Sigmoid colon (tissue), 7 donors: ENCODE results near the gene AK8. TPM values are rescaled to one million over a fixed set of nuclear protein-coding genes. Genes with fewer than 3 reads are reported as not detected.

Experiments
- DNase-seq: peaks from one replicate; pipeline ENCODE4 v3.0.0-alpha.2; 2019
- H3K27ac ChIP-seq, 4 donors: fragments of 200-600 bp; sonication (generic); one replicate each; pipeline ENCODE4 v1.5.1; 2016 to 2019; ENCODE audit warnings: mild to moderate bottlenecking in 1 of 4
- H3K27me3 ChIP-seq, 3 donors: fragments of 200-600 bp; sonication (generic); one replicate each; pipeline ENCODE4 v1.5.1; 2019; ENCODE audit warnings: mild to moderate bottlenecking in 1 of 3
- H3K36me3 ChIP-seq, 4 donors: fragments of 200-600 bp; sonication (generic); one replicate each; pipeline ENCODE4 v1.5.1; 2016 to 2019
- H3K4me1 ChIP-seq, 4 donors: fragments of 200-600 bp; sonication (generic); one replicate each; pipeline ENCODE4 v1.5.1; 2017 to 2019
- H3K4me3 ChIP-seq, 4 donors: fragments of 200-600 bp; sonication (generic); one replicate each; pipeline ENCODE4 v1.5.1; 2017 to 2019; ENCODE audit warnings: mild to moderate bottlenecking in 2 of 4, moderate library complexity in 1 of 4
- H3K9me3 ChIP-seq, 4 donors: fragments of 200-600 bp in 3 of 4; sonication (generic) in 3 of 4; one replicate each; pipeline versions ENCODE4 v1.5.1 to v1.6.1; 2013 to 2019
- EP300 ChIP-seq, 4 donors: sonication (generic); formaldehyde crosslinking; IDR thresholded peaks; one replicate each; pipeline ENCODE4 v1.6.1; 2017; ENCODE audit warnings: antibody characterized with exemption in 4 of 4
- POLR2A ChIP-seq, 2 donors: fragments of 450-650 bp; IDR thresholded peaks; one replicate each; pipeline ENCODE4 v1.6.1; 2016; ENCODE audit warnings: antibody characterized with exemption in 2 of 2, mild to moderate bottlenecking in 2 of 2, moderate library complexity in 2 of 2
- POLR2AphosphoS5 ChIP-seq, 4 donors: sonication (generic); formaldehyde crosslinking; IDR thresholded peaks; one replicate each; pipeline ENCODE4 v1.6.1; 2017; ENCODE audit warnings: antibody characterized with exemption in 4 of 4
- WGBS, 2 donors: extraction: QIAGEN DNeasy Blood & Tissue Kit; methylation state at CpG; one replicate each; pipeline ENCODE4 v1.1.7; 2013; 5-methylcytosine and 5-hydroxymethylcytosine counted together
- intact Hi-C: fragments of 100-400 bp; cut with DNase I; formaldehyde crosslinking; loops from one replicate; pipeline ENCODE4 v1.15.1; 2023
- polyA plus RNA-seq, 3 donors: library from polyadenylated mRNA; stranded (reverse); fragments of 200-250 nt; gene quantifications; one replicate each; pipeline ENCODE4 v1.2.3, GENCODE V29; 2013
- total RNA-seq, 4 donors: library from RNA; depleted of rRNA; stranded (reverse); fragments of >200 nt; gene quantifications; one replicate each; pipeline ENCODE4 v1.1.0, GENCODE V29; 2016
- TF ChIP-seq, protein P1 (sequence below), 4 experiments: fragments of 450-650 bp in 3 of 4; fragments of 200-600 bp in 1 of 4; IDR thresholded peaks; one replicate each; pipeline ENCODE4 v1.5.1; 2016 to 2019; ENCODE audit warnings: antibody characterized with exemption in 4 of 4, mild to moderate bottlenecking in 3 of 4, moderate library complexity in 2 of 4
- donor health status: healthy with polysubstance abuse.
- donor health status: Bipolar disorder and iron deficiency.
- donor health status: healthy.

Gene AK8
- total and polyA plus RNA-seq, 7 donors = 0.25 to 1.2 (median 0.59) TPM; not detected in 3

DNA sequence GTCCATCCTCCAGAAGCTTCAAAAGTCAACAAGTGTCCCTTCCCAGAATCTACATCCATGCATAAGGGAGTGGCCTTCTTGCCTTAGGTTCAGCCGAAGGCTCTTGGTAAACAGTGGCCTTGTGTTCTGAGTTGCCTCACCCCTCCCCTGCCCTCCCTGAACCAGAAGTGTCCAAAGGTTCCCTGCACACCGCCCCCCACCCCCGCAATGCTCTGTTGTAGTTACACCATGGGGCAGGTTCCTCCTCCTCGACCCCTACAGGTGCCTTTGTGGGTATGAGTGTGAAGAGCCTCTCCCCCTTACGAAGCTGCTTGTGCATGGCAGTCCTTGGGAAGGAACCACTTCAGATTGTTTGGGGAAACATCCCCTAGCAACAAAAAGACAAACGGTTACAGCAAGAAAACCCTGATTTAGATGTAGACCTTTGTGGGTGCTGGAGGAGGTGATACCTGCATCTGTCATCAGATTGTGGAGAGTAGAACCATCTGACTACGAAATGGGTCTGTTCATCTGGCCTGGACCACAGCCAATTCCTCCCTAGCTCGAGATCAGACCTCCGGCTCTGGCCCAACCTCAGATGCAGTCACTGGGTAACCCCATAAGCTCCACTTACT, 7.7 kb upstream of the AK8 start:
- intact Hi-C loops = no loop called here
- Histone ChIP-seq H3K4me3 (no peak overlapping the region), H3K27ac (no peak overlapping the region), H3K4me1 (no peaks in the 10 kb centered on the region), H3K36me3 (peaks cover 0 to 54% (median 7%) of the 10 kb centered on the region in 4 donors), H3K9me3 (no peaks in the 10 kb centered on the region), H3K27me3 (no peaks in the 10 kb centered on the region)
- 34 to 39% methylated on average over 9 of the region's 9 CpGs for WGBS, 2 donors
- TF ChIP-seq POLR2AphosphoS5 (IDR thresholded peaks at IDR 0.05) = no peak
- DNase-seq = no peak

GRCh38 chr9:132883349-132884294, 5.5 kb upstream of the AK8 start:
- TF ChIP-seq EP300 (IDR thresholded peaks at IDR 0.05) (no peak), POLR2AphosphoS5 (IDR thresholded peaks at IDR 0.05) (no peak), POLR2A (IDR thresholded peaks at IDR 0.05) (no peak)
- TF ChIP-seq, protein P1, sequence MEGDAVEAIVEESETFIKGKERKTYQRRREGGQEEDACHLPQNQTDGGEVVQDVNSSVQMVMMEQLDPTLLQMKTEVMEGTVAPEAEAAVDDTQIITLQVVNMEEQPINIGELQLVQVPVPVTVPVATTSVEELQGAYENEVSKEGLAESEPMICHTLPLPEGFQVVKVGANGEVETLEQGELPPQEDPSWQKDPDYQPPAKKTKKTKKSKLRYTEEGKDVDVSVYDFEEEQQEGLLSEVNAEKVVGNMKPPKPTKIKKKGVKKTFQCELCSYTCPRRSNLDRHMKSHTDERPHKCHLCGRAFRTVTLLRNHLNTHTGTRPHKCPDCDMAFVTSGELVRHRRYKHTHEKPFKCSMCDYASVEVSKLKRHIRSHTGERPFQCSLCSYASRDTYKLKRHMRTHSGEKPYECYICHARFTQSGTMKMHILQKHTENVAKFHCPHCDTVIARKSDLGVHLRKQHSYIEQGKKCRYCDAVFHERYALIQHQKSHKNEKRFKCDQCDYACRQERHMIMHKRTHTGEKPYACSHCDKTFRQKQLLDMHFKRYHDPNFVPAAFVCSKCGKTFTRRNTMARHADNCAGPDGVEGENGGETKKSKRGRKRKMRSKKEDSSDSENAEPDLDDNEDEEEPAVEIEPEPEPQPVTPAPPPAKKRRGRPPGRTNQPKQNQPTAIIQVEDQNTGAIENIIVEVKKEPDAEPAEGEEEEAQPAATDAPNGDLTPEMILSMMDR (IDR thresholded peaks at IDR 0.05) = no peak
- Histone ChIP-seq H3K27me3 (no peaks in the 10 kb centered on the region), H3K36me3 (peaks cover 0 to 39% (median 7%) of the 10 kb centered on the region in 4 donors), H3K4me1 (peaks cover 0 to 4% (median 0%) of the 10 kb centered on the region in 4 donors), H3K9me3 (no peaks in the 10 kb centered on the region), H3K4me3 (no peak overlapping the region), H3K27ac (no peak overlapping the region)
- WGBS, 2 donors = 94% methylated on average over 27 of the region's 27 CpGs
- DNase-seq = no peak
- intact Hi-C loops = loop anchor here (5.0 kb wide), 1 partner anchor 211 kb away; the partner anchor contains the start of gene GTF3C4

DNA sequence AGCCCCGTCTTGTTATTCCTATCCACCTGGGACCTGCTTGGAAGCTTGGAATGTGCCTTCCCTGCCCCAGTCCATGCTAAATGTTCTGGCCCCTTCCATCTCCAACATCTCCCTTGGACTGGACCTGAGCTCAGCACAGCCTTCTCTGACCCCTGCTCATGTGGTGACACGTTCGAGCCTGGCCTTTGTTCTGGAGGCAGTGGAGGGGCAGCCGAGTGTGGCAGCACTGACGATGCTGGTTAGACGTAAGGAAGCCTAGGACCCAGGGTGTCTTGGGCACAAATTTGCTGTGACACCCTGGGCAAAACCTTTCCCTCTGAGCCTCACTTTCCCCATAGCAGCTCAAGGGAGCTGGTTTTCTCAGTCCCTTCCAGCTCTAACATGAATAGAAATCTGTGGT, 4.5 kb upstream of the AK8 start:
- 83 to 90% methylated on average over 6 of the region's 6 CpGs for WGBS, 2 donors
- no peak for DNase-seq
- H3K27ac ChIP-seq = no peak overlapping the region
- peaks cover 0 to 29% (median 7%) of the 10 kb centered on the region in 4 donors for H3K36me3 ChIP-seq
- no peaks in the 10 kb centered on the region for H3K27me3 ChIP-seq
- intact Hi-C loops = loop anchor here (5.0 kb wide), 1 partner anchor 210 kb away; the partner anchor contains the start of gene GTF3C4
- no peak overlapping the region for H3K4me3 ChIP-seq
- peaks cover 0 to 8% (median under 1%) of the 10 kb centered on the region in 4 donors for H3K4me1 ChIP-seq
- TF ChIP-seq EP300 (IDR thresholded peaks at IDR 0.05) (no peak), POLR2AphosphoS5 (IDR thresholded peaks at IDR 0.05) (no peak), POLR2A (IDR thresholded peaks at IDR 0.05) (no peak)
- TF ChIP-seq, protein P1 (IDR thresholded peaks at IDR 0.05) = no peak
- H3K9me3 ChIP-seq = no peaks in the 10 kb centered on the region

DNA sequence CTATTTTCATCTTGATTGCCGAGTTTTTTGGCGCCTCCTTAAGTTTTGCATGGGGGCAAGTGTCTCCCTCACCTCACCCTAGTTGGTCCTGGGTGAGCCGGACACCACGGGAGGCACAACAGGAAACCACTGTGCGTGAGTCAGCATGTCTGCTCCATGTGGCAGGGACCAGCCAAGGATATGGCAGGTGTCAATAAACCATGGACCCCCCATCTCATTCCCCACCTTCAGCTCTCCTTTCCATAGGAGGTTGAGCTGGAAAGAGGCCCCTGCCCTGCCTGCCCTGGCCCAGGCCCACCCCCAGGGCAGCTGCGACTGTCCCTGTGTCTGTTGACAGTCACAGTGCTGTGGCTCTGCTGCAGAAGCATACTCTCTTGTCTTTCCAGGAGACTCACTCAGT, 3.7 kb upstream of the AK8 start:
- Histone ChIP-seq H3K4me3 (no peak overlapping the region), H3K27me3 (no peaks in the 10 kb centered on the region), H3K4me1 (peaks cover 0 to 12% (median 2%) of the 10 kb centered on the region in 4 donors), H3K36me3 (peaks cover 0 to 22% (median 5%) of the 10 kb centered on the region in 4 donors), H3K9me3 (no peaks in the 10 kb centered on the region), H3K27ac (no peak overlapping the region)
- 62 to 85% methylated on average over 6 of the region's 6 CpGs for WGBS, 2 donors
- DNase-seq = no peak
- TF ChIP-seq POLR2AphosphoS5 (IDR thresholded peaks at IDR 0.05) (no peak), POLR2A (IDR thresholded peaks at IDR 0.05) (no peak), EP300 (IDR thresholded peaks at IDR 0.05) (no peak)
- TF ChIP-seq, protein P1 (IDR thresholded peaks at IDR 0.05) = no peak
- intact Hi-C loops = loop anchor here (5.0 kb wide), 1 partner anchor 210 kb away; the partner anchor contains the start of gene GTF3C4

DNA sequence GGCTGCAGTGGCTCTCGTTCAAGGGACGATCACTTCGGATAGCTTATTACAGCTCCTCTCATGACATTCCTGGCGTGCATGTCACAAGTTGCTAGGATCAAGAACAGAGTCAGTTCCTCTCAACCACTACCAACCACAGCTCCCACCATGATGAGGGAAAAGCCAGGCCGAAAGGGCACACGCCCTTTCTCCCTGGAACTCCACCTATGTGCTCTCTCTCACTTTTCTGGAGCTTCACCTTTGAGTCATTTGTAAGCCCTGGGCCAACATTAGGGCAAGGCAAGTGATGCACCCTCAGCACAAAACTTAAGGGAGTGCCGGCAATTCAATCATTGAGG, 2.2 kb upstream of the AK8 start:
- Histone ChIP-seq H3K4me3 (no peak overlapping the region), H3K4me1 (peaks cover 0 to 12% (median 2%) of the 10 kb centered on the region in 4 donors), H3K27me3 (no peaks in the 10 kb centered on the region), H3K36me3 (peaks cover 0 to 10% (median 5%) of the 10 kb centered on the region in 4 donors), H3K27ac (peak overlapping the region in 2 of 4 donors; percentile 14 to 90), H3K9me3 (no peaks in the 10 kb centered on the region)
- 86 to 88% methylated on average over 7 of the region's 7 CpGs for WGBS, 2 donors
- no peak for DNase-seq
- intact Hi-C loops = loop anchor here (5.0 kb wide), 1 partner anchor 208 kb away; the partner anchor contains the start of gene GTF3C4
- TF ChIP-seq EP300 (IDR thresholded peaks at IDR 0.05) (no peak), POLR2AphosphoS5 (IDR thresholded peaks at IDR 0.05) (no peak), POLR2A (IDR thresholded peaks at IDR 0.05) (no peak)
- TF ChIP-seq, protein P1 (IDR thresholded peaks at IDR 0.05) = no peak
